NCI-H128 (cell line): ENCODE measurements around the gene SLC22A17.
A peak's percentile ranks its signal among the peaks of the same experiment; 100 is the strongest.

Source experiments
- DNase-seq: peaks from one replicate; lab custom pipeline; 2025; ENCODE audit not compliant: unreplicated experiment; lab: John Stamatoyannopoulos, UW

Gene SLC22A17

DNA sequence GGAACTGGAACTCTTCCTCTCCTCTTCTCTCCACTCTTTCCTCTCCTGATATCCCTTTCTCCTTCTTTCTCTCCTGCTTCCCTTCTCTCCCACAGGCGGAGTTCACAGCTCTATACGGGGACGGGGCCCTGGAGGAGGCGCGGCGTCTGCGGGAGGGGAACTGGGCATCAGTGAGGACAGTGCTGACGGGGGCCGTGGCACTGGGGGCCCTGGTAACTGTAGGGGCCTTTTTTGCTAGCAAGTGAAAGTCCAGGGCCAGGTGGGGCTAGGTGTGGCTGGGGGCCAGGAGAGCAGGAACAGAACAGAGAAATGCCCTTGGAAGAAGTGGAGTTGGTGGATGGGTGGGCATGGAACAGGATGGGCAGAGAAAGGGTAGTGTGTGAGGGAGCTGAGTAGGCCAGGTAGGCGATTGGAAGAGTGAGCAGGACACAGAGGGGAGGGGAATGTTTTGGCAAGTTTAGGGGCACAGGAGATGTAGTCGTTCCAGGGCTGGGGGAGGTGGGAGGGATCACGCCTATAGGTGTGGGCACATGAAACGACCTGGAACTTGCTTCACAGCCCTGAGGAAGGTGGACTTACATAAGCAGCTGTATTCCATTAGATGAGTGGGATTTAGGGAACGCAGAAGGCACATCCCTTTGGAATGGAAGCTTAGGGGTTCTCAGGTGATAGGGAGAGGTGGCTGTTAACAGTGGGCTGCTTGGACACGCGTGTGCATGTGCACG is 43.8 kb downstream of the SLC22A17 start:
- DNase-seq: no peak

DNA sequence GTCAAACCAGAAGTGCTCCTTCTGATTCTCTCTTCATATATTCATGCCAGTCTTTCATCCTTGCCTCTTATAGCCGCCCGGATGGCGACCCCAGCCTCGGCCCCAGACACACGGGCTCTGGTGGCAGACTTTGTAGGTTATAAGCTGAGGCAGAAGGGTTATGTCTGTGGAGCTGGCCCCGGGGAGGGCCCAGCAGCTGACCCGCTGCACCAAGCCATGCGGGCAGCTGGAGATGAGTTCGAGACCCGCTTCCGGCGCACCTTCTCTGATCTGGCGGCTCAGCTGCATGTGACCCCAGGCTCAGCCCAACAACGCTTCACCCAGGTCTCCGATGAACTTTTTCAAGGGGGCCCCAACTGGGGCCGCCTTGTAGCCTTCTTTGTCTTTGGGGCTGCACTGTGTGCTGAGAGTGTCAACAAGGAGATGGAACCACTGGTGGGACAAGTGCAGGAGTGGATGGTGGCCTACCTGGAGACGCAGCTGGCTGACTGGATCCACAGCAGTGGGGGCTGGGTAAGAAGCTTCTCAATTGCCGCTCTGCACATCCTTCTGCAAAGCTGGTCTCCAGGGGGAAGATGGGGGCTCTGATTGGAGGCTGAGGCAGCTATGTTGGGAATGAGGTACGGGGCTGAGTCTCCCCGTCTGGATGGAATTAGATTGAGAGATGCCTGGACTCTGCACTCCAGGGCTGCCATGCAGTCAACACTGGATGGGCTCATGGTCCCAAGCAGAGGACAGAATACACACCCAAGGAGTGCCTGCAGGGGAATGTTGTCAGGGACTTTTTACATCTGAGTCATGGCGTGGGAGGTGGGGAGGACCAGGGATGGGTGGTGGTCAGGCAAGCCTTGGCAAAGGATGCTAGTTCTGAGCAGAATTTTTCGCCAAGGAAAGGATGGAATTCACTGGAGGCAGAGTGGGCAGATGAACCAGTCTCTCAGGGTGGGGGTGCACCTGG is 44.7 kb downstream of the SLC22A17 start:
- no peak for DNase-seq

DNA sequence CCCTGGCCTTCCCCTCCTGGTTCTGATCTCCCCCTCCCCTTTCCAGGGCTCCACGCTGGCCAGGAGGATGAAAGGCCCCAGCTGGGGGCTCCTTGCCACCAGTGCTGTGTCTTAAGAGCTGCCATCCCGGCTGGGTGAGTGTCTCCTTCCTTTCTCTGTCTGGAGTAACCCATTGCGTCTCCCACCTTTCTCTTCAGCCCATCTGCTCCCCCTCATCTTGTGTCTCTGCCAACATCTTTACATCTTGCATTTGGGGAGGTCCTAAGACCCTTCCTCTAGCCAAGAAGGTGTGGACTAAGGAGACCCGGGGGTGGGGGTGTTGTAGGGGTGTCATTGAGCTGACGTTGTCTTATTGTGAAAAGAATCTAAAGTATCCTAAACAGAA is 45.5 kb downstream of the SLC22A17 start:
- DNase-seq: no peak

DNA sequence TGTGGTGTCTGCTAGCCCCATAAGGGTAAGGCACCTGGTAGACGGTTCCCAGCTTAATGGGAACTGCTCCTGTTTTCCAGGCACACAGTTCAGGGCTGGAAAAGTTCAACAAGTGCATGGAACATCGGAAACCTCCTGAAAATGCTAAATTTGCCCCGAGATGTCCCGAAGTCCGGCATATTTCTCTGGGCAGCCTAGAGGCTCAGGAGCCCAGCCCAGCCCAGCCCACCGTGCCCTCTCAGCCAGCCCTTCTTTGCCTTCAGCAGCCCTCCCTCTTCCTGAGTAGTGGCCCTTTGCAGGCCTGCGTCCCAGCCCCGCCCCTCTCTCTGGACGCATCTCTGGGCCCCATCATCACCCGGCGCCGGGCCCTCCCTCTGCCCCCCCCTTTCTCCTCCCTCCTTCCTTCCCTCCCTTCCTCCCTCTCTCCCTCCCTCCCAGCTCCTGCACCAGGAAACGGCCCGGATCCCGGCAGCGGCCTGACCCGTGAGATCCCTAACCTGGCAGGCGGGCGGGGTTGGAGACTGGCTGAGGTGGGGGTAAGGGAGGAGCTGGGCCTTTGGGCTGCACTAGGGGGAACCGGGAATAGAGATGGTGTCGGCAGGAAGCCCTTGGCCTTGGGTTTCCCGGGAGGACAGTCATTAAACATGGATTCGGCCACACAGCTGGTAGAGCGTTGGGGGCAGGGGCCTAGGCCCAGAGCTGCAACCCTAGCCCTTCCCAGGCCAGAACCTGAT is 46.1 kb downstream of the SLC22A17 start, which contains the start of gene BCL2L2:
Gene BCL2L2, plus strand, starts transcription at position 422 of the 734 bp plus-strand sequence. CDS start 935 bp downstream, outside the sequence.
- DNase-seq: peak; percentile 22

DNA sequence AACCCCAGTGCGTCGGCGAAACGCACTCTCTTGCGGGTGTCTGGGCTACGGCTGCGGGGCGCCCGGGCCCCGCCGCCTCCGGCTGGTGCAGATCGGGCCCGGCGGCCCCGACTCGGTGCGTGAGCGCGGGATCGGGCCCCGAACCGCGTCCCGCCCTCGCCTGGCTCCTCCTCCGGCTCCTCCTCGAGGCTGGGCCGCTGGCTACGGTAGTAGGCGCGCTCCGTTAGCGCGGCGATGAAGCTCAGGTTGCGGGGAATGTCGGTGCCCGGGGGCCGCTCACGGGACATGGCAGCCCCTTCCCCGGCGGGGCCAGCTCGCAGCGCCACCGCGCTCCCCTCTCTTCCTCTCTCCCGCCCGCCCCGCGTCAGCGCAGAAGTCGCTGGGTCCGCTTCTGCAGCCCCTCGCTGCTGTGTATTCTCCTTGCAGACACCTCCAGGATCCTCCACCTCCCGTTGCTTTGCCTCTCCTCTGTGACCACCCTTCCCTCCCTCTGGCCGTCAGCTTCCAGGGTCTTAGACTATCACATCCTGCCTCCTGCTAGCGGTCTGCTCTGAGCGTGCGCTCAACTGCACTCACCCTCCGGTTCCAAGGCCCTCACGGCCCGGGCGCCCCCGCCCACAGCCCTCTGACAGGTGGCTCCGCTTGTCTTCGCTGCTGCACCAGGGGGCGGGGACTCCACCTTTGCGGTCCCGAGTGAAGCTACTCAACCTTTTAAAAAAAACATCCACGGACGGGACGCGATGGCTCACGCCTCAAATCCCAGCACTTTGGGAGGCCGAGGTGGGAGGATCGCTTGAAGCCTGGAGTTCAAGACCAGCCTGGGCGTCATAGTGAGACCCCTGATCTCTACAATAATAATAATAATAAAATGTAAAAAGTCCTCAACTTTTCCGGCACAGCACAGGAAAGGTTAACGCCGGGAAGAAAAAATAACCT is 50.1 kb downstream of the SLC22A17 start, which contains the start of gene PPP1R3E:
Gene PPP1R3E, minus strand, starts transcription at position 570 of the 936 bp plus-strand sequence. Its CDS starts 283 bp downstream, at position 287.
- peak; percentile 72 for DNase-seq

DNA sequence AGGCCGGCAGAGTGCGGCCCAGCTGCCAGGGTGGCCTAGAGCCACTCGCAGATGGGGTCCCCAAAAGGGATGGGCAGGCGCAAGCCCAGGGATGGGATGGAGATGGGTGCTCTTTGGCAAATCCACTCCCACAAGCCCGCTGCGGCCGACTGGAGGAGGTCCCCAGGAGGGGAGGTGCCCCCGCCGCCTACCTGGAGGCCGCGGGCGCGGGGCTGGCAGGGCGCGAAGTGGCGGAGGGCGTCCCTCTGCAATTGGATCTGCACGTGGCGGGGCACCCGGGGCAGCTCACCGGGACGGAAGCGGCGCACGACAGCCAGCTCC is 50.8 kb downstream of the SLC22A17 start:
- peak; percentile 62 for DNase-seq

DNA sequence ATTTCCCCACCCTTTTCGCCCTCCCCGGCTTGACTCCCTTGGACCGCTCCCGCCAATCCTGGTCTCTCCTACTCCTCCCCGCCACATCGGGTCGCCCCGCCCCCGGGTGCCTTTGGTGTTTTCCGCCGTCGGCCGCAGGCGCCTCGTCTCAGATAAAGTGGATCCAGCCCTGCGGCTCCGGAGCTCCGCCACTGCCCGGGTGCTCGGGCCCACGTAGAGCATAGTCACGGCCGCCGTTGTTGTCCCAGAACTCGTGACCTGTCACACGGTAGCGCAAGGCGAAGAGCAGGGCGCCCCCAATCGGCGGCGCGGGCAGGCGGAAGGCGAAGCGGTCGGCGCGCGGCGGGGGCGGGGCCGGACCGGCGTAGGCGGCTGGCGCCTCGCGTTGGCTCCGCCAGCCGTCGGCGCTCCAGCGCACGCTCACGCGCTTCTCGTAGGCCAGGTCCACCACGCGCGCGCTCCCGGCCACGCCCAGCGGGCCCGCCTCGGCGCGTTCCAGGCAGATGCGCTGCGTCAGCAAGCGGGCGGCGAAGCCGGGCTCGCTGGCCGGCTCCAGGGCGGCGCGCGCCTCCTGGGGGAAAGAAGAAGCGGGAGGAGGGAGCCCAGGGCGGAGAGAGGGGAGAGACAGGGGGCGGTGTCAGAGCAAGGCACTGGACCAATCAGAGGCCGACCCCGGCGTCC is 51.3 kb downstream of the SLC22A17 start:
- peak; percentile 95 for DNase-seq

DNA sequence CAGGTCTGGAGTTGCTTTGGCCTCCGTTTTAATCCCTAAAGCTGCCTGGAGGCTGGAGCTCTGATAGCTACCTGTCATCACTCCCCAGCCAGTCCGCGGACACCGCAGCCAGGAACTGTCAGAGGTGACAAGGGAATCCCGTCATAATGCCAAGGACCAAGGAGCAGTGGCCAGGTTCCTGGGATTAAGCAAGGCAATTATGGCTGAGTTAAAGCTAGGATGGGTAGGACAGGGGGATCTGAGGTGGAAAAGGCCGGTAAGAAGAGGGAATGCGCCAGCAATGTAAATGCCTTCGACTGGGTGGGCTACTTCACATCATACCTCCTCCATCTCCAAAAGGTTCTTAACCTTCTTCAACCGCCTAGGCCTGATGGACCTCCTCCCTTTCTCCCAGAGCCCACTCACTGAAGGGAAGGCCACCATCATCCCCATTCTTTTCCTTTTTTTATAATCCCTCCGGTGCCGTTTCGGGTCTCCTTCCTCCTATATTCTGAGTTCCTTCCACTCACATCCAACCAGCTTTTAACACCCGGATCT is 51.9 kb downstream of the SLC22A17 start:
- DNase-seq: no peak

DNA sequence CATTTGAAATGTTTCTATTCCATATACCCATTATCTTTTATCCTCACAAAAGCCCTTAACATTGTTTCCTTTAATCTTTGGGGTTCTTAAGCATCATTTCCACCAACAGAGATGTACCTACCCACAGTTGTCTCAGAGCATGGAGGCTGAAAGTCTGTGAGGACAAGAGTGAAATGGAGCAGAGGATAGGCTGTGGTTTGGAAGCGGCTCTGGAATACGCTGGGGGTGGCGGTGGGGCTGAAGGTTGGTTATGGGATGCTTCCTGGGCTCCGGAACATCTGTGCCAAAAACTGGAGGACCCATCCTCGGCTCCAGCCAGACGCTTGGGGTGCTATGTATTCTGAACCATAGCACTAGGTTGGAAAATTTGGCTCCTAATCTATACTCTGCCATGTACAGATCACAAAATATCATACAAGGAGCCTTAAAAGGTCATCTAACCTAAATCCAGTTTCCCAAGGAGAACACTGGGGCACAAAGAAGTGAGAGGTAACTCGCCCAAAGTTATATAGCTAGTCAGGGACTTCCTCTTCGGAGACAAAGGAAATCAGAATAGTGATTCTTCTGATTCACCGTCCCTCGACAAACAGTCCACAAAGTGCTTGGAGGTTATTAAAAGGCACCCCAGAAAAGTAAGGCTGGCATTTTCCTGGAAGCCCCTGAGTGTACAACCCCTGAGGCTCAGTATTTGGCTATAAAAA is 52.6 kb downstream of the SLC22A17 start:
- no peak for DNase-seq

DNA sequence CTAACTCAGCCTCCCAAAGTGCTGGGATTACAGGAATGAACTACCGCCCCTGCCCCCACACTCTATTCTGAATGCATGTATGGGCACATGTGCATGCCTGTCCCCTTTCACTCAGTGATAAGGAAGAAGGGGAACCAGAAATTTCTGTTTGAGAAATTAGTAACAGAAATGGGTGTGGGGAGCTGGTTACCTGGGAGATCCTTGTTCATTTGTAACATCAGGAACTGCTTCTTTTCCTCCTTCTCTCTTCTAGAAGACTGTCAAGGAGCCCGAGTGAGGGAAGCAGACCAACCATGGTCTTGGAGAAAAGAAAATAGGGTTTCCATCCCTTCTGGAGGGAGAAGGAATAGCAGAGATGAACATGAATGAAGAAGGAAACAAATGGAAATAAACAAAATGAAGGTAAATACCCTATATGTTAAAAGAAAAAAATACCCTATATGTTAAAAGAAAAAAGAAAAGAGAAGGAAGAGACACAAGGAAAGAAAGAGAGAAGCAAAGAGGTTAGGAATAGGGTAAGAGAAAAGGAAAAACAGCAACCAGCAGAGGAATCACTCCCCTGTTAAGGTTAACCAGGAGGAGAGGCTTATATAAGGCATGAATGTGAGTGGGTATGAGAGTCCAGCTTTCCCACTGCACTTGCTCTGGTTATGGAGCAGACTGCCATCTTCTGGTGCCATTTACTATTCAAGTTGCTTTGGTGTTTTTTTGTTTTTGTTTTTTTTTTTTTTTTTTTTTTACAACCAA is 53.3 kb downstream of the SLC22A17 start:
- no peak for DNase-seq

DNA sequence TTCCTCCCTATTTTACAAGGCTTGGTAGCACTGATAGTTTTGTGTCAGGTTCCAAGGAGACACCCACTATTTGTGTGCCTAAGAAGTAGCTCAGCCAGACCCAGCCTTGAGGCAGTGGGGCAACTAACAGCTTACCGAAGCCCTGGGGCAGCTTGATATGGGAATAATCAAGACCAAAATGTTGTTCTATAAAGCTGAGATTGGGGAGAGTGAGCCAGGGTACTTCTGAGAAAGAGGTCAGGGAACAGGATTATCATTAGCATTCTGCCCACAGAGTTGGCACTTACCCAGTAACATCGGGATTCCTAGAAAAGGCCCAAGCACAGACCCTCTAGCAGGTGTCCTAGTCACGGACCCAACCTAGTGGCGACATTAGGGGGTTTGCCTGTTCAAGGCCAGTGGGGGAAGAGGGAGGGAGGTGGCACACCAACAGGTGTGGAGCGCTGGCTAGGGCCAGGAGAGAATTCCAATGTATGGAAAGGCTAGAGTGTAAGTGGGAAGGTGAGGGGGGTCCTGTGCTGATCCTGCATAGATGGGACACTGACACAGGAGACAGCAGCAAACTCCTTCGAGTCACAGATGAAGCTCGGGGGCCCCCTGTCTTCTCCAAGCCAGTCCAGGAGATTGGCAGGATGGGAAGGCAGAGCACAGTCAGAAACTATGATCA is 54.9 kb downstream of the SLC22A17 start:
- no peak for DNase-seq

DNA sequence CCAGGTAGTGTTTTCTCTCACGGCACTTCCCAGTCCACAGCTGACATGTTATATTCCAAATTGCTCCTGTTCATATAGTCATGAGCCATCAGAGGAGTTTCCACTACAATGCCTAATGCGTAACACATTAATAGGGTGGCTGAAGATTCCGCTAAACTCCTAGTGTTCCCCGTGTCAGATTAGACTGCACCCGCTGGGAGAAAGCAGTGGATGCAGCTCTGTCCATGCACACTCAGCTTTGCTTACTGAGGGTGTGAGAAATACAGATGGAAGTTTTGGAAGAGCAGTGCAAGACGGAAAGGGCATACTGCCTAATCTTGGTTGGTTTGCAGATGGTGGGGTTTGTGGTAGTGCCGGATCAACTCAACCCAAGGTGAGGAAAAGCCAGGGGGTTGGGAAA is 55.6 kb downstream of the SLC22A17 start:
- no peak for DNase-seq
